GM19193 (cell line): ENCODE results near the gene LY6G5C.

Experiments used
- POLR2A ChIP-seq: IDR thresholded peaks from 4 replicates; pipeline ENCODE4 v1.6.1; 2011; ENCODE audit not compliant: insufficient read depth, insufficient read length; ENCODE audit errors: extremely low read depth

LY6G5C gene

DNA sequence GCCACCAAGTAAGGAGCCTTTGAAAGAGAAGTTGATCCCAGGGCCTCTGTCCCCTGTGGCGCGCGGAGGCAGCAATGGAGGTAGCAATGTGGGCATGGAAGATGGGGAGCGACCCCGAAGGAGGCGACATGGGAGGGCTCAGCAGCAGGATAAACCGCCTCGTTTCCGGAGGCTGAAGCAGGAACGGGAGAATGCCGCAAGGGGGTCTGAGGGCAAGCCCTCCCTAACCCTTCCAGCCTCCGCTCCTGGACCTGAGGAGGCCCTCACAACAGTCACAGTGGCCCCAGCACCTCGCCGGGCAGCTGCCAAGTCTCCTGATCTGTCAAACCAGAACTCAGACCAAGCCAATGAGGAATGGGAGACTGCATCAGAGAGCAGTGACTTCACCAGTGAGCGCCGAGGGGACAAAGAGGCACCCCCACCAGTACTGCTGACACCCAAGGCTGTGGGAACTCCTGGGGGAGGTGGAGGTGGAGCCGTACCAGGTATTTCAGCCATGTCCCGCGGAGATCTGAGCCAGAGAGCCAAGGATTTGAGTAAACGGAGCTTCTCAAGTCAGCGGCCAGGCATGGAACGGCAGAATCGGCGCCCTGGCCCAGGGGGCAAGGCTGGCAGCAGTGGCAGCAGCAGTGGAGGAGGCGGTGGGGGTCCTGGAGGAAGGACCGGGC, 48.5 kb downstream of the LY6G5C start:
- TF ChIP-seq POLR2A, result peak; percentile 32

GRCh38 chr6:31631681-31632278, 49.1 kb downstream of the LY6G5C start:
- no peak for TF ChIP-seq POLR2A

DNA sequence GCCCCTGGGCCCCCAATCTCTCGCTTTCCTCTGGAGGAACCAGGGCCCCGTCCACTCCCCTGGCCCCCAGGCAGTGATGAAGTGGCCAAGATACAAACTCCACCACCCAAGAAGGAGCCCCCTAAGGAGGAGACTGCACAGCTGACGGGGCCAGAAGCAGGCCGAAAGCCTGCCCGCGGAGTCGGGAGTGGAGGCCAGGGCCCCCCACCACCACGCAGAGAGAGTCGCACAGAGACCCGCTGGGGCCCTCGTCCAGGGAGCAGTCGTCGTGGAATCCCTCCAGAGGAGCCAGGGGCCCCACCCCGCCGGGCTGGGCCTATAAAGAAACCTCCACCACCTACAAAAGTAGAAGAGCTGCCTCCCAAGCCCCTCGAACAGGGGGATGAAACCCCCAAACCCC, 49.7 kb downstream of the LY6G5C start:
- TF ChIP-seq POLR2A, result no peak

GRCh38 chr6:31630177-31630934, 50.5 kb downstream of the LY6G5C start:
- no peak for TF ChIP-seq POLR2A

GRCh38 chr6:31629014-31629413, 51.9 kb downstream of the LY6G5C start:
- no peak for TF ChIP-seq POLR2A

DNA sequence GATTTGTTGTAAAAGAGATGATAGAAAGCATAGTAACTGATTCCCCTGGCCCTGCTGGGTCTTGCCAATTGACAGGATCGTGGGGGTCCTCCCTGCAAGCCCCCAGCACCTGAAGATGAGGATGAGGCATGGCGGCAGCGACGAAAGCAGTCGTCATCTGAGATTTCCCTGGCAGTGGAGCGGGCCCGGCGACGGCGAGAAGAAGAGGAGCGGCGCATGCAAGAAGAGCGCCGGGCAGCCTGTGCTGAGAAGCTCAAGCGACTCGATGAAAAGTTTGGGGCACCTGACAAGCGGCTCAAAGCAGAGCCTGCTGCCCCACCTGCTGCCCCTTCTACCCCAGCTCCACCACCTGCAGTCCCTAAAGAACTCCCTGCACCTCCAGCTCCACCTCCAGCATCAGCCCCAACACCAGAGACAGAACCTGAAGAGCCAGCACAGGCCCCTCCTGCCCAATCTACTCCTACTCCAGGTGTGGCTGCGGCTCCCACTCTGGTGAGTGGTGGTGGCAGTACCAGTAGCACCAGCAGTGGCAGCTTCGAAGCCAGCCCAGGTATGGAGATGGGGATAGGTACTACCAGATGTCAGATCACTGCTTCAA, 53.1 kb downstream of the LY6G5C start:
- no peak for TF ChIP-seq POLR2A

GRCh38 chr6:31626952-31627351, 53.9 kb downstream of the LY6G5C start:
- no peak for TF ChIP-seq POLR2A
